SK-MEL-5 (cell line): ENCODE data around the gene C10orf105. TPM values are rescaled to one million over a fixed set of nuclear protein-coding genes. Genes with fewer than 3 reads are reported as not detected.

Experiments
- DNase-seq: peaks from one replicate; pipeline ENCODE4 v3.0.0-alpha.2; 2016; ENCODE audit warnings: low read depth, low spot score
- in situ Hi-C: cut with HindIII; loops from 2 replicates; pipeline ENCODE4 v1.10.0; 2016; ENCODE audit warnings: low sequenced_read_pairs, high pct_unique_total_duplicates, low pct_unique_long_range_greater_than_20kb
- polyA plus RNA-seq, 2 experiments: library from polyadenylated mRNA; depleted of rRNA; stranded (reverse); fragments of >200 nt; gene quantifications; 2 replicates each; pipeline ENCODE4 v1.2.3, GENCODE V29; 2015
- total RNA-seq: library from RNA; depleted of rRNA; stranded (reverse); fragments of >200 nt; shearing (Covaris generic); gene quantifications from 2 replicates; pipeline ENCODE4 v1.2.3, GENCODE V29; 2014; rRNA removed

C10orf105 gene
- total RNA-seq, result not detected in 2 replicates
- not detected in 2 replicates for polyA plus RNA-seq (2015; cell fraction: cytosol; rRNA removed)
- not detected in 2 replicates for polyA plus RNA-seq (2015; cell fraction: nucleus; rRNA removed)

GRCh38 chr10:71719464-71720201 is at the start of gene C10orf105:
TSS of gene C10orf105 (minus strand) at chr10:71719778. CDS start at chr10:71716337, 3,441 bp downstream.
- DNase-seq, result no peak
- in situ Hi-C loops, result no loop called here

- peak; percentile 12 for DNase-seq
- in situ Hi-C loops, result no loop called here
These were observed 48.0 kb upstream of the C10orf105 start for GRCh38 chr10:71767420-71768035.

GRCh38 chr10:71766717-71767419 is 47.3 kb upstream of the C10orf105 start:
- DNase-seq, result no peak
- in situ Hi-C loops, result no loop called here

- in situ Hi-C loops, result no loop called here
- no peak for DNase-seq
These were observed 46.5 kb upstream of the C10orf105 start for GRCh38 chr10:71765906-71766716.

- in situ Hi-C loops, result no loop called here
- DNase-seq, result no peak
These were observed 45.8 kb upstream of the C10orf105 start for GRCh38 chr10:71765176-71765904.

GRCh38 chr10:71763352-71764127 is 44.0 kb upstream of the C10orf105 start:
- DNase-seq, result no peak
- in situ Hi-C loops, result no loop called here

GRCh38 chr10:71762324-71762723 is 42.7 kb upstream of the C10orf105 start:
- in situ Hi-C loops, result no loop called here
- no peak for DNase-seq

- DNase-seq, result no peak
- in situ Hi-C loops, result no loop called here
These were observed 42.0 kb upstream of the C10orf105 start for GRCh38 chr10:71761541-71762113.

GRCh38 chr10:71761105-71761511 is 41.5 kb upstream of the C10orf105 start:
- DNase-seq, result no peak
- in situ Hi-C loops, result no loop called here

GRCh38 chr10:71757399-71757922 is 37.9 kb upstream of the C10orf105 start:
- no peak for DNase-seq
- in situ Hi-C loops, result no loop called here

GRCh38 chr10:71756311-71757191 is 37.0 kb upstream of the C10orf105 start:
- in situ Hi-C loops, result no loop called here
- no peak for DNase-seq

- DNase-seq, result no peak
These were observed 35.8 kb upstream of the C10orf105 start for GRCh38 chr10:71755179-71755879.

GRCh38 chr10:71754562-71754961 is 35.0 kb upstream of the C10orf105 start:
- in situ Hi-C loops, result no loop called here
- no peak for DNase-seq

More at GRCh38 chr10:71755179-71755879, 35.8 kb upstream of the C10orf105 start:
- in situ Hi-C loops, result no loop called here

GRCh38 chr10:71753960-71754505 is 34.5 kb upstream of the C10orf105 start:
- in situ Hi-C loops, result no loop called here
- DNase-seq, result no peak
